Measurements from ENCODE around the gene GPR25. TPM values are rescaled to one million over a fixed set of nuclear protein-coding genes. Genes with fewer than 3 reads are reported as not detected.

GPR25 gene
- total RNA-seq, 2 experiments from 2014 or later = 2.7 to 3.3 TPM

- no peak for TF ChIP-seq CTCF (IDR thresholded peaks at IDR 0.05)
- Mint-ChIP-seq H3K27ac (peak overlapping the region; percentile 80), H3K4me1 (ENCODE audit: low read depth) (peaks cover 58% of the 10 kb centered on the region), H3K4me3 (peak overlapping the region; percentile 55), H3K9me3 (no peaks in the 10 kb centered on the region), H3K36me3 (ENCODE audit: low read depth) (no peaks in the 10 kb centered on the region), H3K27me3 (peaks cover 31% of the 10 kb centered on the region)
- Histone ChIP-seq H3K27me3 (ENCODE audit: control insufficient read depth in 1 of 2, insufficient read depth in 2 of 2, low read length in 2 of 2) (peaks cover 3 to 4% of the 10 kb centered on the region in 2 experiments), H3K9me3 (ENCODE audit: control insufficient read depth in 1 of 2, insufficient read depth in 1 of 2, low read length in 2 of 2) (peaks cover 0 to 5% of the 10 kb centered on the region in 2 experiments), H3K4me3 (ENCODE audit: low read length) (peak overlapping the region; percentile 22), H3K4me1 (ENCODE audit: insufficient read depth, low read length) (peaks cover 61% of the 10 kb centered on the region), H3K36me3 (ENCODE audit: insufficient read depth, low read length) (no peaks in the 10 kb centered on the region), H3K27ac (ENCODE audit: low read depth in 1 of 2, low read length in 2 of 2) (peak overlapping the region in 1 of 2 donors; percentile 55)
- peak in 4 of 14 experiments; percentile 35 to 66 (median 52) for DNase-seq
- peak; percentile 37 for ATAC-seq (ENCODE audit: poor library complexity)
- intact Hi-C loops (cut with DNase I, micrococcal nuclease) = no loop called here
- POLR2A ChIA-PET = interaction anchor here (0.7 to 1.3 kb wide), 3 partner anchors 11 to 267 kb away, joined by 3 to 8 read pairs (median 7); no protein-coding TSS in a partner anchor
- CTCF ChIA-PET = no interaction called here
Observed at GRCh38 chr1:200869753-200870391, 2.9 kb upstream of the GPR25 start.

GRCh38 chr1:200873116-200873670 is 412 bp downstream of the GPR25 start:
- no peak for DNase-seq
- H3K4me3 ChIP-seq (ENCODE audit: low read length) = peak overlapping the region; percentile 46
- Mint-ChIP-seq H3K4me3 (peak overlapping the region; percentile 76), H3K9me3 (no peaks in the 10 kb centered on the region), H3K36me3 (ENCODE audit: low read depth) (no peaks in the 10 kb centered on the region), H3K27me3 (peaks cover 41% of the 10 kb centered on the region), H3K4me1 (ENCODE audit: low read depth) (peaks cover 64% of the 10 kb centered on the region), H3K27ac (no peak overlapping the region)
- no peaks in the 10 kb centered on the region for H3K36me3 ChIP-seq (ENCODE audit: insufficient read depth, low read length)
- H3K9me3 ChIP-seq (ENCODE audit: control insufficient read depth in 1 of 2, insufficient read depth in 1 of 2, low read length in 2 of 2) = peaks cover 0 to 5% of the 10 kb centered on the region in 2 experiments
- H3K27me3 ChIP-seq (ENCODE audit: control insufficient read depth in 1 of 2, insufficient read depth in 2 of 2, low read length in 2 of 2) = peaks cover 3 to 4% of the 10 kb centered on the region in 2 experiments
- no peak for ATAC-seq (ENCODE audit: poor library complexity)
- H3K27ac ChIP-seq (ENCODE audit: low read depth in 1 of 2, low read length in 2 of 2) = peak overlapping the region in 1 of 2 donors; percentile 1
- ChIA-PET POLR2A (interaction anchor here (1.1 kb wide), 1 partner anchor 15 kb away, joined by 4 read pairs; no protein-coding TSS in a partner anchor), CTCF (no interaction called here)
- TF ChIP-seq CTCF (IDR thresholded peaks at IDR 0.05) = no peak
- intact Hi-C loops (cut with DNase I, micrococcal nuclease) = no loop called here
- H3K4me1 ChIP-seq (ENCODE audit: insufficient read depth, low read length) = peaks cover 69% of the 10 kb centered on the region

GRCh38 chr1:200873671-200874397 is 1.1 kb downstream of the GPR25 start:
- H3K9me3 ChIP-seq (ENCODE audit: control insufficient read depth in 1 of 2, insufficient read depth in 1 of 2, low read length in 2 of 2) = peaks cover 0 to 5% of the 10 kb centered on the region in 2 experiments
- DNase-seq (peak in 3 of 14 experiments; percentile 19 to 49 (median 49)), ATAC-seq (ENCODE audit: poor library complexity) (no peak)
- H3K27me3 ChIP-seq (ENCODE audit: control insufficient read depth in 1 of 2, insufficient read depth in 2 of 2, low read length in 2 of 2) = peaks cover 3 to 4% of the 10 kb centered on the region in 2 experiments
- H3K4me1 Mint-ChIP-seq (ENCODE audit: low read depth) = peaks cover 71% of the 10 kb centered on the region
- ChIA-PET POLR2A (no interaction called here), CTCF (no interaction called here)
- H3K36me3 Mint-ChIP-seq (ENCODE audit: low read depth) = no peaks in the 10 kb centered on the region
- peak overlapping the region; percentile 85 for H3K4me3 Mint-ChIP-seq
- no peak overlapping the region for H3K27ac ChIP-seq (ENCODE audit: low read depth in 1 of 2, low read length in 2 of 2)
- intact Hi-C loops (cut with DNase I, micrococcal nuclease) = no loop called here
- no peaks in the 10 kb centered on the region for H3K9me3 Mint-ChIP-seq
- H3K27me3 Mint-ChIP-seq = peaks cover 41% of the 10 kb centered on the region
- peaks cover 75% of the 10 kb centered on the region for H3K4me1 ChIP-seq (ENCODE audit: insufficient read depth, low read length)
- peak overlapping the region; percentile 46 for H3K4me3 ChIP-seq (ENCODE audit: low read length)
- peak overlapping the region; percentile 77 for H3K27ac Mint-ChIP-seq
- no peak for TF ChIP-seq CTCF (IDR thresholded peaks at IDR 0.05)
- no peaks in the 10 kb centered on the region for H3K36me3 ChIP-seq (ENCODE audit: insufficient read depth, low read length)
